MM.1S (cell line): ENCODE results near the gene ADGRV1.

Source experiments
- DNase-seq: peaks from one replicate; pipeline ENCODE4 v3.0.0-alpha.2; 2015
- H2AFZ ChIP-seq: fragments of 300-600 bp; sonication (generic); 2 replicates; pipeline ENCODE4 v1.6.0; 2016; ENCODE audit warnings: antibody characterized with exemption, low read length
- H3F3A ChIP-seq: fragments of 300-600 bp; sonication (generic); 2 replicates; pipeline ENCODE4 v1.6.1; 2016; ENCODE audit warnings: mild to moderate bottlenecking, antibody characterized with exemption, low read length, moderate library complexity, mixed read lengths; ENCODE audit not compliant: insufficient read depth
- H3K27ac ChIP-seq: fragments of 300-600 bp; sonication (generic); 2 replicates; pipeline ENCODE4 v1.5.1; 2016; ENCODE audit warnings: mild to moderate bottlenecking, low read length
- H3K27me3 ChIP-seq: fragments of 300-600 bp; sonication (generic); replicated peaks from 2 replicates; pipeline ENCODE4 v1.6.0; 2016; ENCODE audit warnings: low read length; ENCODE audit not compliant: insufficient read depth
- H3K36me3 ChIP-seq: fragments of 300-600 bp; sonication (generic); replicated peaks from 2 replicates; pipeline ENCODE4 v1.6.1; 2016; ENCODE audit warnings: mild to moderate bottlenecking, low read length, mixed read lengths; ENCODE audit not compliant: insufficient read depth
- H3K4me1 ChIP-seq: fragments of 300-600 bp; sonication (generic); 2 replicates; pipeline ENCODE4 v1.6.1; 2016; ENCODE audit warnings: low read length, mixed read lengths
- H3K4me2 ChIP-seq: fragments of 300-600 bp; sonication (generic); 2 replicates; pipeline ENCODE4 v1.6.0; 2016; ENCODE audit warnings: low read depth, low read length
- H3K4me3 ChIP-seq: fragments of 300-600 bp; sonication (generic); 2 replicates; pipeline ENCODE4 v1.5.1; 2016; ENCODE audit warnings: low read length, mixed read lengths
- H3K79me2 ChIP-seq: fragments of 300-600 bp; sonication (generic); 2 replicates; pipeline ENCODE4 v1.6.1; 2016; ENCODE audit warnings: mixed run types, low read length, mixed read lengths
- H3K9ac ChIP-seq: fragments of 300-600 bp; sonication (generic); 2 replicates; pipeline ENCODE4 v1.6.1; 2016; ENCODE audit warnings: low read length, mixed read lengths
- H3K9me2 ChIP-seq: fragments of 300-600 bp; sonication (generic); replicated peaks from 2 replicates; pipeline ENCODE4 v1.6.1; 2016; ENCODE audit warnings: mild to moderate bottlenecking, low read length, mixed read lengths; ENCODE audit not compliant: insufficient read depth
- H3K9me3 ChIP-seq: fragments of 300-600 bp; sonication (generic); replicated peaks from 2 replicates; pipeline ENCODE4 v1.6.1; 2016; ENCODE audit warnings: mild to moderate bottlenecking, low read length, mixed read lengths; ENCODE audit not compliant: insufficient read depth
- H4K20me1 ChIP-seq: fragments of 300-600 bp; sonication (generic); 2 replicates; pipeline ENCODE4 v1.6.1; 2016; ENCODE audit warnings: mild to moderate bottlenecking, low read length, moderate library complexity, mixed read lengths; ENCODE audit not compliant: insufficient read depth
- CTCF ChIP-seq: fragments of 300-600 bp; sonication (generic); IDR thresholded peaks from 2 replicates; pipeline ENCODE4 v1.5.1; 2016; ENCODE audit warnings: antibody characterized with exemption, low read length, mixed read lengths
- EZH2 ChIP-seq: fragments of 300-600 bp; sonication (generic); optimal IDR thresholded peaks from 2 replicates; pipeline ENCODE3; 2017; ENCODE audit warnings: low read depth, mild to moderate bottlenecking, antibody characterized with exemption, low read length, mixed read lengths
- EZH2phosphoT487 ChIP-seq: fragments of 300-600 bp; sonication (generic); IDR thresholded peaks from 2 replicates; pipeline ENCODE4 v1.6.1; 2018; ENCODE audit warnings: antibody characterized with exemption, low read length

Gene ADGRV1

GRCh38 chr5:90528601-90529193 is 29.9 kb upstream of the ADGRV1 start:
- peak; percentile 38 for DNase-seq

GRCh38 chr5:90529194-90529938 is 29.2 kb upstream of the ADGRV1 start, which contains the start of gene LYSMD3:
Gene LYSMD3, minus strand, starts transcription at chr5:90529584. Its CDS starts 4,295 bp downstream, at chr5:90525289.
- Histone ChIP-seq H3K9me3 (no peaks in the 10 kb centered on the region), H2AFZ (peak within 1 kb of the TSS; percentile 98), H3F3A (no peaks in the 10 kb centered on the region; the same call in 1 of the 2 replicates), H3K27ac (peak within 1 kb of the TSS; percentile 63), H3K9me2 (no peaks in the 10 kb centered on the region), H4K20me1 (no peaks in the 10 kb centered on the region), H3K9ac (peak within 1 kb of the TSS; percentile 90), H3K27me3 (no peaks in the 10 kb centered on the region), H3K4me3 (peak within 1 kb of the TSS; percentile 70), H3K4me2 (peak within 1 kb of the TSS; percentile 85), H3K79me2 (peaks cover 45% of the 10 kb centered on the region), H3K36me3 (no peaks in the 10 kb centered on the region), H3K4me1 (peaks cover 22% of the 10 kb centered on the region)
- DNase-seq, result peak; percentile 98
- TF ChIP-seq EZH2phosphoT487, result no peak
- no peak for TF ChIP-seq CTCF
- TF ChIP-seq EZH2, result no peak

More at GRCh38 chr5:90528601-90529193, 29.9 kb upstream of the ADGRV1 start:
- H4K20me1 ChIP-seq, result no peaks in the 10 kb centered on the region
- H3K4me3 ChIP-seq, result peak overlapping the region; percentile 70
- H3F3A ChIP-seq, result no peaks in the 10 kb centered on the region; the same call in 1 of the 2 replicates
- H3K9me2 ChIP-seq, result no peaks in the 10 kb centered on the region
- H2AFZ ChIP-seq, result peak overlapping the region; percentile 62
- no peak for TF ChIP-seq CTCF
- no peak for TF ChIP-seq EZH2phosphoT487
- TF ChIP-seq EZH2, result no peak
- H3K79me2 ChIP-seq, result peaks cover 45% of the 10 kb centered on the region
- H3K9me3 ChIP-seq, result no peaks in the 10 kb centered on the region
- H3K27ac ChIP-seq, result peak overlapping the region; percentile 63; the same call in 1 of the 2 replicates
- no peaks in the 10 kb centered on the region for H3K27me3 ChIP-seq
- peak overlapping the region; percentile 90 for H3K9ac ChIP-seq
- H3K36me3 ChIP-seq, result no peaks in the 10 kb centered on the region
- peaks cover 22% of the 10 kb centered on the region for H3K4me1 ChIP-seq
- peak overlapping the region; percentile 85 for H3K4me2 ChIP-seq

GRCh38 chr5:90529939-90530677 is 28.5 kb upstream of the ADGRV1 start:
- H3K27ac ChIP-seq, result peak overlapping the region; percentile 57

More at GRCh38 chr5:90529939-90530677, 28.5 kb upstream of the ADGRV1 start:
- Histone ChIP-seq H3K27me3 (no peaks in the 10 kb centered on the region), H3K4me2 (peak overlapping the region; percentile 37), H3K36me3 (no peaks in the 10 kb centered on the region), H4K20me1 (no peaks in the 10 kb centered on the region), H3F3A (no peaks in the 10 kb centered on the region; the same call in 1 of the 2 replicates), H3K9me3 (no peaks in the 10 kb centered on the region), H2AFZ (peak overlapping the region; percentile 98), H3K9me2 (no peaks in the 10 kb centered on the region), H3K9ac (peak overlapping the region; percentile 69), H3K4me1 (peaks cover 22% of the 10 kb centered on the region), H3K79me2 (peaks cover 41% of the 10 kb centered on the region), H3K4me3 (peak overlapping the region; percentile 70)
- DNase-seq, result peak; percentile 77
- no peak for TF ChIP-seq EZH2phosphoT487
- TF ChIP-seq CTCF, result peak; percentile 73
